ENCODE results near the gene GALNT12. TPM values are rescaled to one million over a fixed set of nuclear protein-coding genes. Genes with fewer than 3 reads are reported as not detected.

The GALNT12 gene
- total RNA-seq, 1 experiment from 2014 or later: 3.3 TPM

- intact Hi-C loops (cut with micrococcal nuclease; ENCODE audit: unreplicated experiment) (no loop called here), in situ Hi-C loops (cut with HindIII; ENCODE audit: low pct_unique_long_range_greater_than_20kb, low sequenced_read_pairs) (no loop called here)
- ATAC-seq: no peak
- no peaks in the 10 kb centered on the region for H3K9me3 ChIP-seq (ENCODE audit: control insufficient read depth, insufficient read depth, low read depth, low read length)
- no peak for DNase-seq (ENCODE audit: low read depth, low spot score)
- H3K4me1 ChIP-seq (ENCODE audit: control insufficient read depth, insufficient read depth, low read length): 0 out of 2 replicates have a peak, but pooled peaks cover 3% of the 10 kb centered on the region
- peaks cover 4% of the 10 kb centered on the region; the same call in 1 of the 2 replicates for H3K36me3 ChIP-seq (ENCODE audit: control insufficient read depth, insufficient read depth, low read length)
- no peak overlapping the region; a peak in 1 of 4 replicates for H3K4me3 ChIP-seq (ENCODE audit: low read depth in 2 of 2, low read length in 2 of 2)
- CTCF ChIA-PET: interaction anchor here (0.7 kb wide), 1 partner anchor 13 kb away, joined by 10 read pairs; no protein-coding TSS in a partner anchor
- no TSS peak for BruUV-seq (replicated peaks)
- POLR2A ChIA-PET: no interaction called here
- H3K27me3 ChIP-seq (ENCODE audit: control insufficient read depth, insufficient read depth, low read length): peaks cover 2% of the 10 kb centered on the region; the same call in 1 of the 2 replicates
- peak; percentile 41; the same call in 1 of the 2 replicates for TF ChIP-seq CTCF (IDR thresholded peaks at IDR 0.05)
- TF ChIP-seq POLR2AphosphoS5 (IDR thresholded peaks at IDR 0.05; ENCODE audit: low read depth, low read length): no peak
- no peak overlapping the region for H3K27ac ChIP-seq (ENCODE audit: low read length)
Observed at GRCh38 chr9:98806394-98807035, 955 bp upstream of the GALNT12 start.

- in situ Hi-C loops (cut with HindIII; ENCODE audit: low pct_unique_long_range_greater_than_20kb, low sequenced_read_pairs): no loop called here
- no peak for DNase-seq (ENCODE audit: low read depth, low spot score)
- Histone ChIP-seq H3K27me3 (ENCODE audit: control insufficient read depth, insufficient read depth, low read length) (peaks cover 2% of the 10 kb centered on the region; the same call in 1 of the 2 replicates), H3K36me3 (ENCODE audit: control insufficient read depth, insufficient read depth, low read length) (peaks cover 4% of the 10 kb centered on the region; the same call in 1 of the 2 replicates), H3K9me3 (ENCODE audit: control insufficient read depth, insufficient read depth, low read depth, low read length) (no peaks in the 10 kb centered on the region), H3K4me1 (ENCODE audit: control insufficient read depth, insufficient read depth, low read length) (0 out of 2 replicates have a peak, but pooled peaks cover 3% of the 10 kb centered on the region), H3K4me3 (ENCODE audit: low read depth in 2 of 2, low read length in 2 of 2) (peak overlapping the region; percentile 38 to 41), H3K27ac (ENCODE audit: low read length) (no peak overlapping the region)
- ChIA-PET CTCF (interaction anchor here (0.6 kb wide), 1 partner anchor 40 kb away, joined by 4 read pairs; no protein-coding TSS in a partner anchor), POLR2A (no interaction called here)
- intact Hi-C loops (cut with micrococcal nuclease; ENCODE audit: unreplicated experiment): no loop called here
- no peak for TF ChIP-seq TCF7L2 (IDR thresholded peaks at IDR 0.05; ENCODE audit: low read depth, low read length)
- ATAC-seq: peak; percentile 77
- no TSS peak for BruUV-seq (replicated peaks)
Observed at GRCh38 chr9:98807814-98808195, 335 bp downstream of the GALNT12 start.

GRCh38 chr9:98808411-98808815, 943 bp downstream of the GALNT12 start:
- TF ChIP-seq TCF7L2 (IDR thresholded peaks at IDR 0.05; ENCODE audit: low read depth, low read length): no peak
- no peak for TF ChIP-seq POLR2AphosphoS5 (IDR thresholded peaks at IDR 0.05; ENCODE audit: low read depth, low read length)
- Histone ChIP-seq H3K36me3 (ENCODE audit: control insufficient read depth, insufficient read depth, low read length) (peaks cover 4% of the 10 kb centered on the region; the same call in 1 of the 2 replicates), H3K4me1 (ENCODE audit: control insufficient read depth, insufficient read depth, low read length) (0 out of 2 replicates have a peak, but pooled peaks cover 3% of the 10 kb centered on the region), H3K9me3 (ENCODE audit: control insufficient read depth, insufficient read depth, low read depth, low read length) (no peaks in the 10 kb centered on the region), H3K27ac (ENCODE audit: low read length) (no peak overlapping the region), H3K27me3 (ENCODE audit: control insufficient read depth, insufficient read depth, low read length) (peaks cover 2% of the 10 kb centered on the region; the same call in 1 of the 2 replicates), H3K4me3 (ENCODE audit: low read depth in 2 of 2, low read length in 2 of 2) (no peak overlapping the region; a peak in 2 of 4 replicates)
- in situ Hi-C loops (cut with HindIII; ENCODE audit: low pct_unique_long_range_greater_than_20kb, low sequenced_read_pairs) (no loop called here), intact Hi-C loops (cut with micrococcal nuclease; ENCODE audit: unreplicated experiment) (no loop called here)
- no peak for ATAC-seq
- POLR2A ChIA-PET: no interaction called here
- no TSS peak for BruUV-seq (replicated peaks)
- no peak for DNase-seq (ENCODE audit: low read depth, low spot score)
- CTCF ChIA-PET: interaction anchor here (0.6 kb wide), 1 partner anchor 39 kb away, joined by 4 read pairs; no protein-coding TSS in a partner anchor

GRCh38 chr9:98808875-98809274, 1.4 kb downstream of the GALNT12 start:
- BruUV-seq (replicated peaks): no TSS peak
- TF ChIP-seq REST (IDR thresholded peaks at IDR 0.05; ENCODE audit: insufficient read depth in 1 of 2, low read depth in 2 of 2, low read length in 1 of 2) (no peak), CTCF (IDR thresholded peaks at IDR 0.05) (no peak), SIN3A (IDR thresholded peaks at IDR 0.05; ENCODE audit: borderline replicate concordance, insufficient read depth, low read depth, low read length) (no peak), POLR2AphosphoS5 (IDR thresholded peaks at IDR 0.05; ENCODE audit: low read depth, low read length) (no peak), TCF7L2 (IDR thresholded peaks at IDR 0.05; ENCODE audit: low read depth, low read length) (no peak)
- in situ Hi-C loops (cut with HindIII; ENCODE audit: low pct_unique_long_range_greater_than_20kb, low sequenced_read_pairs) (no loop called here), intact Hi-C loops (cut with micrococcal nuclease; ENCODE audit: unreplicated experiment) (no loop called here)
- no peak overlapping the region for H3K27ac ChIP-seq (ENCODE audit: low read length)
- H3K9me3 ChIP-seq (ENCODE audit: control insufficient read depth, insufficient read depth, low read depth, low read length): no peaks in the 10 kb centered on the region
- POLR2A ChIA-PET: interaction anchor here (0.6 kb wide), 1 partner anchor 99 kb away, joined by 4 read pairs; no protein-coding TSS in a partner anchor
- H3K4me3 ChIP-seq (ENCODE audit: low read depth in 2 of 2, low read length in 2 of 2): no peak overlapping the region
- H3K36me3 ChIP-seq (ENCODE audit: control insufficient read depth, insufficient read depth, low read length): peaks cover 4% of the 10 kb centered on the region; the same call in 1 of the 2 replicates
- peaks cover 2% of the 10 kb centered on the region; the same call in 1 of the 2 replicates for H3K27me3 ChIP-seq (ENCODE audit: control insufficient read depth, insufficient read depth, low read length)
- 0 out of 2 replicates have a peak, but pooled peaks cover 3% of the 10 kb centered on the region for H3K4me1 ChIP-seq (ENCODE audit: control insufficient read depth, insufficient read depth, low read length)
- no peak for ATAC-seq
- CTCF ChIA-PET: no interaction called here
- no peak for DNase-seq (ENCODE audit: low read depth, low spot score)
